GM20431 (cell line): ENCODE data around the gene ZBTB21.
"Not testable (repeated sequence)": the region's sequence is repeated elsewhere in the genome, so short reads cannot be mapped to it uniquely, and the experiment has no call there.

Experiments used
- in situ Hi-C: fragments of 300-500 bp; cut with MseI, MboI; formaldehyde crosslinking; loops from one replicate; pipeline ENCODE4 v1.15.0; 2020; ENCODE audit warnings: low sequenced_read_pairs; ENCODE audit not compliant: unreplicated experiment

ZBTB21 gene

DNA sequence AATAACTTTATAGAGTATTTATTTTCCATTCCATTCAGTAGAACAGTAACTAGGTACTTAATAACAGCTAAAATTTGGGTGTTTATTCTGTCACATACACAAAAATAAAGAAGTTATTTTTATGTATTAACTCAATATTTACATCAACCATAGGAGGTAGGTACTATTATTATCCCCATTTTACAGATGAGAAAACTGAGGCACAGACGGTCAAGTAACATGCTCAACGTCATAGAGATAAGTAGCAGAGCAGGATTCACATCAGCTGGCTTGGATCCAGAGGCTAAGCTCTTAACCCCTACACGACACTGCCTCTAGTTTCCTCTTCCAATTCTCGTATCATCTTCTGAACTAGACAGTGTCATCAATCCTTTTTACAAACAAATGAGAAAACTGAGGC is 9.3 kb downstream of the ZBTB21 start:
- in situ Hi-C loops: no loop called here

DNA sequence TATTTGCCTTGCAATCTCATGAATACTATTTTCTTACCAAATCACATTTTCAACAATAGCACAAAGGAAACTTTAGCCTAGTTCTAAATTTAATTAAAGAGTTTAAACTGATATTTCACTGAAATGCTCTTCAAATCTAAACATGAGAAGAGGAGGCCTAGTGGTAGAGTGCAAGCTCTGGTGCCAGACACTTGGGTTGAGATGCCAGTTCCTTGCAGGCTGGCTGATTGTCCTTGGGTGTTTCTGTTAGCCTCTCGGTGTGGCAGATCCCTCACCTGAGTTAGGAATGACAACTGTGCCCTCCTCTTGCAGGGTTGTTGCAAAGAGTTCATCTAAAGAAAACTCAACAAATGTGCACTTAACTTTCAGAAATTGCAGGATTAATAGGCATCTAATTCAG is 12.5 kb downstream of the ZBTB21 start:
- in situ Hi-C loops: no loop called here

DNA sequence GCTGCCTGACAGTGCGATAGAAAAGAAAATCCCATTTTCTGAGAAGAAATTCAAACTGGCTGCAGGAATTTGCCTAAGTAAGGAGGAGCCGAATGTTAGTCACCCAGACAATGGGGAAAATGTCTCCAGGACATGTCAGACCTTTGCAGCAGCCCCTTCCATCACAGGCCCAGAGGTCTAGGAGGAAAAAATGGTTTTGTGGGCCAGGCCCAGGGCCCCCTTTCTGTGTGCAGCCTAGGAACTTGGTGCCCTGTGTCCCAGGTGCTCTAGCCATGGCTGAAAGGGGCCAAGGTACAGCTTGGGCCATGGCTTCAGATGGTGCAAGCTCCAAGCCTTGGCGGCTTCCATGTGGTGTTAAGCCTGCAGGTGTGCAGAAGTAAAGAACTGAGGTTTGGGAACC is 14.6 kb downstream of the ZBTB21 start:
- in situ Hi-C loops: no loop called here

DNA sequence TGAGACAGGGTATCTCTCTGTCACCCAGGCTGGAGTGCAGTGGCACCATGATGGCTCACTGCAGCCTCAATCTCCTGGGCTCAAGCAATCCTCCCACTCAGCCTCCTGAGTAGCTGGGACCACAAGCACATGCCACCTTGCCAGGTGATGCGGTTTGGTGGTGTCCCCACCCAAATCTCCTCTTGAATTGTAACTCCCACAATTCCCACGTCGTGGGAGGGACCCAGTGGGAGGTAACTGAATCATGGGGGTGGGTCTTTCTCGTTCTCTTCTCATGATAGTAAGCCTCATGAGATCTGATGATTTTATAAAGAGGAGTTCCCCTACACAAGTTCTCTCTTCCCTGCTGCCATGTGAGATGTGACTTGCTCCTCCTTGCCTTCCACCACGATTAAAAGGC is 15.5 kb downstream of the ZBTB21 start:
- in situ Hi-C loops: not testable (repeated sequence)

DNA sequence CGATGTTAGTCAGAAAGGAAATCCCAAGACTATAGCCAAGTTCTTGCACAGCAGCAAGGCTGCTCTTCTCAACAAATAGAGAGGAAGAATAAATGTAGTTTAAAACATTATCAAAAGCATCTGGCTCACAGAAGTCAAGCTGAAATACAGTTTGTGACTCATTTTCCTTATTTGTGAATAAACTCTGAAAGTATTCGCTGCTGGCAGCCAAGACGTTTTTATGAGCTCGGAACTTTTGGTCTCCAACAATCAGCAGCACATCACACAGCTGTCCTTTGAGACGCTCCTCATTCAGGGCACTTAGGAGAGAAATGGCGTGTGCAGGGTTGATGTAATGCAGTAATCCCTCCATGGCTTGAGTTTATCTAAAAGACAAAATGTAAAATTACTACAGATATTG is 16.4 kb downstream of the ZBTB21 start:
- in situ Hi-C loops: no loop called here

DNA sequence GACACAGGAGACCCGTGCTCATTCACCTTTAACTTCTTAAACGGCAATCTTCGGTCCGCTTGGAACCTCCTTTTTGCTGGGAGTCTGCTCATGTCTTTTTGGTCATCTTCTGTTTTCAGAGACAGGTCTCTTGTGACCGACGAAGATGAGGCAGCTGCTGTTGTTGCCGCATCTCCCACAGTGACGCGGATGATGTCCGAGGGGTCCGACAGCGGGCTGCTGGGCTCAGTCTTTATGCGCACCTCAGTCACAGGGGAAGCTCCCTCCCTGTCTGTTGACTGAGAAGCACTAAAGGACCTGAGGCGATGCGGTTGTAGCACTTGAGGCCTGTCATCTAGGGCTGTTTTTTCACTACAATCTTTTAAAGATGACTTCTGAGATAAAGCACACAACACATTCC is 17.6 kb downstream of the ZBTB21 start:
- in situ Hi-C loops: no loop called here

DNA sequence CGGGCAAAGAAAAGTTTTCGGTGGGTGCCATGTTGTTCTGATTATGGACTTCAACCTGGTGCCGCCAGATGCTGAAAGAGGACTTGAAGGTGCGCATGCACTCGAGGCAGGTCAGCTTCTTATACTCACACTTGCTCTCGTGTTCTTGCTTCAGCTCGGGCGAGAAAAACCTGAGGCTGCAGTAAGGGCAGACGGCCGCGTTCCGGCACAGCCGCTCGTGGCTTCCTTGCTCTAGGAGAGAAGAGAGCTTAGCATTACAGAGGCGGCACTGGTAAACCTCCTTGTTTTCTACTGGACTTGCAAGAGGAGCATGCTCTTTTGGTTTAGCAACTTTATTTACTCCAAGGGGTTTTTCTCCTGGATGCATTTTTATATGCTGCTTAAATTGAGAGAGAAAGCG is 18.5 kb downstream of the ZBTB21 start:
- in situ Hi-C loops: no loop called here

DNA sequence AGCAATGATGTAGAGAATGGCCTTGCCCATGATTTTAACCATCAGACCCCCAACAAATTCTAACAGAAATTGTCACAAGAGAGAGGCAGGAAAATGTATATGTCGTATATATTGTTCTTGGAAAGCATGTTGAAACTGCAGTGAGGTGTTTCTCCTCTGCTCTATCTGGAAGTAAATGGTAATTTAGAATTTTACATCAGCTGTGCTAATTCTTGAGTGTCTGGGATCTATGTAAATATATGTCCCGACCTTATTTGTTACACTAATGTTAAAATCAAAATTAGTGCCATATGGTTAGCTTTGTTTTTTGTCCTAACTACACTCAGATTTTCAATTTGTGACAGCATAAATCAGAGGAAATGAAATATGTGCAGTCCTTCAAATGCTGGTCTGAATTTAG is 20.5 kb downstream of the ZBTB21 start:
- in situ Hi-C loops: no loop called here

DNA sequence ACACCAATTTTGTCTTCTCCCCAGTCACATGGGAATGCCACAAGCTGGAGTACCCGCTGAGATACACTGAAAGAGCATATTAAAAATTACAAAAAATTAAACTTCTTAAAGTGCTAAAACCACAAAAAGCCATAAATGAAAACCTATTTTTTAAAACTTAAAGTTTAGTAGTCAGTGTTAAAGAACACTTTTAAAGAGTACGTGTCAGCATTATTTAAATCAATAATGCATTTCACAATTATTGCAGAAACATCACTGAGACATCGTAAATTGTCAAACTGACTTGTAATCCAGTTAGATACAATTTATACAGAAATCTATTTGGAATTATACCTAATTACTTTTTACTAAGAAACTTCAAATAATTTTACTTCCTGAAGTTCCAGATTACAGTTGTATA is 22.9 kb downstream of the ZBTB21 start:
- in situ Hi-C loops: no loop called here

DNA sequence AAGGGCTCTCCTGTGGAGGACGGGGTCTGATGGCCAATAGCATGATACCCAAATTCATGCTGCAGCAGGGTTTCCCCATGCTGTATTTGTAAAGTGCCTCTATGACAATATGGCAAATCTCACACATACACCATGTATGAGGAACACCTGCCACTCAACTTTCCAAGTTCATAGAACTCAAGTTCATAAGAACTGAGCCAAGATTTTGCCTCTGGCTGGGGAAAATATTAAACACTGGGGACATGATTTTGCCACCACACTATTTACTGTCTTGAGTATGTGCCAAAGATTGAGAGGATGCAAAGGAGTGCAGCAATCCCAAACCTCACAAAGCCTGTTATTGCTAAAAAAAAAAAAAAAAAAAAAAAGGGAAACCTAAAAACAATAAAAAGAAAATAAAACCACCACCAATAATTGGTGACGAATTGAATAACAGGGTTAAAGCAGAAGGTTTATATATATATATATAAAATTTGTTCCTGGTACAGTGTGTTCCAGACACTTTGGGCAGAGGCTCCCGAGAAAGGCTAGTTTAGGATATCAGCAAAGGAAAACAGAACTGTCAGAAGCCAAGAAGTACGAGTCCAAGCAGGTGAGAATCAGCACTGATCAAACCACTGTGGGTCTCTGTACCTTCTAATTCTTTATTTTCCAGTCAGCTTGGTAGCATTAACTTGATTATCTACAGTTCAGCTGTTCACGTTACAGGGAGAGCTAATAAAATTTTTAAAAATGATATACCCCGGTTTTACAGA is 24.3 kb downstream of the ZBTB21 start:
- in situ Hi-C loops: no loop called here

DNA sequence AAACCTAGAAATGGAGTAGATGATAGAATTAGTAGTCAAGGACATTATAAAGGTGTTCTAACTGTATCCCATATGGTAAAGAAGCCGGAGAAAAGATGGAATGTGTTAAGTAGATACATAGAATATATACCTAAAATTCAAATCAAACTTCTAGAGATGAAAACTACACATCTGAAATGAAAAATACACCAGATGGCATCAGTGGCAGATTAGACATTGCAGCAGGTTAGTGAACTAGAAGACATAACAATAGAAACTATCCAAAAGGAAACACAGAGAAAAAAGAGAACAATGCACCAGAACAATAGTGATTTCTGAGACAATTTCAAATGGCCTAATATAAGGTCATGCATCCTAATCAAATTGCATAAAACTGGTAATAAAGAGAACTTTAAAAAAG is 26.9 kb downstream of the ZBTB21 start:
- in situ Hi-C loops: no loop called here

DNA sequence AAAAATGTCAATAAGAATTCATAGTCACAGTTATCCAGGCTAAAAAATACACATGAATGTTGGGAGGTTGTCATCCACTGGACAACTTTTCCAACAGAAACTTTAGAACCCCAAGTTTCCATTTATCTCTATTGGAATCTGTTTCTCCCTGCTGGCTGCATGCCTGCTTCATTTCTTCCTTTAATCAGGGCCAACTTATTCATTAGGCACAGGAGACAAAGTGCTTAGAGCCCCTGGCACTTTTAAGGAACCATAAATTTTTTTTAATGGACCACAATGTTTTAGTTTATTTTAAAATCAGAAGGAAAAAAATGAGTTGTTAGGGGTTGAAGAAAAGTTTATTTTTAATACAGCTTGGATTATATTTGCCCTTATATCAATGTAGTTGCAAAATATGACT is 29.6 kb downstream of the ZBTB21 start:
- in situ Hi-C loops: no loop called here

DNA sequence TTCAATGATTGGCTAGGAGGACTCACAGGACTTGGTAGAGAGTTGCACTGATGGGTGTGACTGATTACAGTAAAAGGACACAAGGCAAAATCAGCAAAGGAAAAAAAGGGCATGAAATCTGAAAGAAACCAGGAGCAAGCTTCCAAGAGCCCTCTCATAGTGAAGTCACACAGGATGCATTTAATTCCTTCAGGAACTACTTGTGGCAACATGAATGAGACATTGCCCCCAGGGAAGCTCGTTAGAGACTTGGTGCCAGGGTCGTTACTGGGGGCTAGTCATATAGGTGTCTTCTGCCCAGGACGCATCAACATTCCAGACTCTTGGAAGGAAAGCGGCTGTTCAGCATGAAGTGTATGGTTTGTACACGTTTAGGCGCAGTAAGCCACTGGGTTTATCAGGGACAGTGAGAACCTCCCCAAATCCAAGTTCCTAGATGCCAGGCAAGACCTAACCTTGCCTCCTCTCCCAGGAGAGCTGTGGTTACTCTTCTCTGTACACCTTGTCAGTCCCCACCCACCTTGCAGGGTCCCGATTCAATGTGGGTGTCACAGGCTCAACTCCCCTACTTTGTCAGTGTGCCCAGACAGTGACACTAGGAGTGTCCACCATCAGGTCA is 30.3 kb downstream of the ZBTB21 start:
- in situ Hi-C loops: no loop called here

DNA sequence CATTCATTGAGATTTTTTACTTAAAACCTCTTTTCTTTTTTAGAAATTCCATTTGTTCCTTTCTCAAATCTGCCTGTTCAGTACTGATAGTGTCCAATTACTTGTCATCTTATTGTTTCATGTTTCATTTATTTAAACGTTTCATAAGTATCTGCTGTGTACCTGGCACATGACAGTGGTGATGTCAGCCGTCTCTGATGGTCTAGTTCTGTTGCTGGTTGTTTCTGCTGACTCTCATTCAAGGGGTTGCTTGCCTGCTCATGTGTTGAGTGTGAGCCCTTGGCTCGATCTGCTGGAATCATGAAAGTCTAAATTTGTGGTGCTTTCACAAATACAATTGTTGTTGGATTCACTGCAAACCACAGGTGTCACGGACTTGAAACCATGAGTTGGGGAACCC is 30.8 kb downstream of the ZBTB21 start:
- in situ Hi-C loops: no loop called here

DNA sequence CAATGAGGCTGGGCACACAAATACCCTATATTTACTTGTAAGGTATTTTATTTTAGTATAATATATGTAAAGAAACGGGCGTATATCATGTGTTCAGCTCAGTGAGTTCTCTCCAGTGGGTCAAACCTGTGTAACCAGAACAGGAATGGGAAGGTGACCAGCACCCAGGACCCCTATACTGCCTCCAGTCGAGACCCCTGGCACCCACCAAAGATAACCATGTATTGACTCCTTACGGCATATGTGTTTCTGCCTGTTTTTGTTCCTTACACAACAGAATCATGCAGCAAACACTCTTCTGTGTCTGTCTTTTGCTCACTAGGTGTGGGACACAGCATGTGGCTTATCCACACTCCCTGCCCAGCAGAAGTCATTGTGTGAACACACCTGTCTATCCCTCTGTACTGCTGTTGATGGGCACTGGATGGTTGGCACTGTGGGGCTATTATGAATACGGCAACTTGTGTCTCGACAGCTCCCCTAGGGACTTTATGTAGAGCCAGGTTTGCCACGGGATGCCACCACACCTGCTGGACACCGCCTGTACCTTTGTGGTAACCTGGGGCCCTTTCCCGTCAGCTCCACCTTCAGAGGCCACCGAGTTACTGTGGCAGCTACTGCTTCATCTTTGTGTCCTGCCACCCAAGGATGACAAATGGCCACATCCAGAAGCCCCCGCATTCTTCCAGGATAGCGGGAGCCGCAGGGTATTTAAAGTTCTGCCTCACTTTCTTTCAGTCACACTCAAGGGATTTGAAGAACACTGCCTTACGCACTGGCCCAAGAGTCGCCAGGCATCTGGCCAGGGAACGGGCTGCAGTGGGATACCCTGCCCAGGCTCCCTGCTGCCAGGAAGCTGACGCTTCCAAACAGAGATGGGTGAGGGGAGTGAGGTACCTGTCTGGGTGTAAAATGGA is 32.9 kb downstream of the ZBTB21 start:
- in situ Hi-C loops: no loop called here

DNA sequence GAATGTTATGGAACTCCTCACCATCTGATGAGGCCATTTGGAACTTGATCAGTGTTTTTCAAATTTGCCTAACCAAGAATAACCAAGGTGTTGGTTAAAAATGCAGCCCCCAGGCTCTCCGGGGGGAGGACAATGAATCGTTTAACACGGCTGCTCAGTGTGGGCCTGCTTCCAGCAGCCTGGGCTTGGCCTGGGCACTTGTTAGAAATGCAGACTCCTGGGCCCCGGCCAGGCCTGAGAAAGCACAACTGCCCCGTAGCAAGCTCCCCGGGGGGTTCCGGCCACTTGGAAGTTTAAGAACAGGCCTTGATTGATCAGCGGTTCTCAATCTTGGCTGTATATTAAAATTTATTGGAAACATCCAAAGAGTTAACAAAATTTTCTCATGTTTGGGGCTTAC is 33.5 kb downstream of the ZBTB21 start:
- in situ Hi-C loops: no loop called here

DNA sequence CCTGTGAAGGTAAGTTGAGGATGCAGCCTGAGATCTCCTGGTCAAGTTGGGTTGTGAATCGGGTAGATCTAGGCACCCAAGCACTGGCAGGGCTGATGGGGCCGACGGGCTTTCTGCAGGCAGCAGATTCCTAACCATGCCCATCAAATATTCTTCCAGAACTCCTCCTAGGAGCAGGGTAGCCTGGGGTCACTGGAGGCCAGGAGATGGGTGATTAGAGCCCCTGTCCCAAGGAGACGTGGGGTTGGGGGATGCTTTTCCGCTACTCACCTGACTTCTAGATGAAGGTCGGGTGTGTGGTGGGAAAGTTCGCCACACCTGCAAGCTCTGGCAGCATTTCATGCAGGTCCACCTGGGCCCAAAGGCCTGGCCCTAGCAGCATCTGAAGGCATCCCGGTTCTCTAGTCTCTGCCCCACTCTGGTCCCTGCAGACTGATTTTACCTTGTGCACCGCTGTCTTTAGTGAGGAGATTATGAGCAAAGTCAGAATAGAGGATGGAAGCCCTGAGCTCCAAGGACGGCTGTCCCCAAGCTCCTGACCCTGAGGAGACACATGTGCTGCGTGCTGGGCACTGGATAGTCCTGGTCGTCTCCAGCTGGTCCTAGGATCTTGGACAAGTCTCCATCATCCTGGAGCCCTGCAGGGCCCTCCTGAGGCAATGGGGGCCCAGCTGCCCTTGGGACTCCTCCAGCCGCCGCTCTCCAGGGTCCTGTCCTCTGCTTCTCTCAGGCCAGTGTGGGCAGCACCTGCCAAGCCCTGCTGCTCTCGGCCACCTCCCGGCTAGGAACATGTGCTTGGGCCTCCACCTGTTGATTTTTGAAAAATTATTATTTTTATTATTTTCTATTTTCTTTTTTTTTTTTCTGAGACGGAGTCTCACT is 34.5 kb downstream of the ZBTB21 start:
- in situ Hi-C loops: no loop called here

DNA sequence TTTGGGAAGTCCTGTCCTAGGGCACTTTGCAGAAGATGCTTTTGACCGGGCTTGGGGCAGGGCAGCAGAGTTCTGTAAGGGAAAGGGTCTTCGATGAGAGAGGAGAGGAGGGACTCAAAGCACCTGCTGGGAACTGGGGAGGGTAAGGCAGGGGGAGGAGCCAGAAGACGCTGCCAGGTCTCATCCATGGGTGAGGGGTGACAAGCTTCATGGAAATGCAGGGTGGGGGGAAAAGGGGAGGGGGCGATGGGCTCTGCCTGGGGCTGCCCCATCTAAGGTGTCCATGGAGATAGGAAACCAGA is 35.5 kb downstream of the ZBTB21 start:
- in situ Hi-C loops: no loop called here

DNA sequence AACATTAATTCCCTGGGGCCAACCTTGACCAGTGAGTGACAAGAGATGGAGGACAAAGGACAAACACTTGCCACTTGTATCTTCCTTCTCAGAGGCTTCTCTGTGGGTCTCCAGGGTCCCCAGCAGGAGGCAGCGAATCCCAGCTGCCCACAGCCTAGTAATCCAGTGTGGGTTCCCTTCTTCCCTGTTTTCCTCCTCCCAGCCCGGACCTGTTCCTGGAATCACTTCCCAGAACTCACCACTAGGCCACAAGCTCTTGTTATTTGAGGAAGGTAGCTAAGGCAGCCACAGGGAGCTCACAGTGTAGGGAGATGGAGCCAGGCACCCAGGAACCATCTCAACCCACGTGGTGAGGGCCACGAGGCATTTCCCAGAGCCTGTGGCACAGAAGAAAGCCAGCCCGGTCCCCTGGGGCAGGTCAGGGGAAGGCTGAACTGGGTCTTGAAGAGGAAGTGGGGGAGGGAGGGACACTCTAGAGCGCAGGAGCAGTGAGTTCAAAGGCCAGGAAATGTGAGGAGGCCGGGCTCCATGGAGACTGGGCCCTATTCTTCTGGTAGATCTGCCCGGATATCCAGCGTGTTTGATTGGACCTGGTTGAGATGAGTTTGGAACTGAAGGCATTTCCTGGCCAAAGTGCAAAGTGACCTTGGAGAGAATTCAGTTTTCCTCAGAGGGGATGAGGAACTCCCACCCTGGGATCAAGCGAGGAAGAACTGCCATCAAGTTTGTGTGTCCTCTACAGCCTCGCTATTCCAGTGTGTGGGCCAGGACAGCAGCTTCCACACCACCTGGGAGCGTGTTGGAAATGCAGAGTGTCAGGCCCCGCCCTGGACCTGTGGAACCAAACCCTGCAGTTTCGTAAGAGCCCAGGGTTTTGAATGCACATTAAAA is 36.1 kb downstream of the ZBTB21 start:
- in situ Hi-C loops: no loop called here
